Measurements from ENCODE around the gene ASB1.

GRCh38 chr2:238439917-238440316 is 13.2 kb downstream of the ASB1 start:
- TF ChIP-seq EZH2phosphoT487 (conservative IDR thresholded peaks at IDR 0.05; ENCODE audit: low read length) (no peak), CTCF (IDR thresholded peaks at IDR 0.05; ENCODE audit: insufficient read depth, low read length, poor library complexity, severe bottlenecking) (no peak)

Data from SU-DHL-6 (cell line).